Measurements from ENCODE around the gene PRKCA. TPM values are rescaled to one million over a fixed set of nuclear protein-coding genes. Genes with fewer than 3 reads are reported as not detected.
"Not testable (repeated sequence)": the region's sequence is repeated elsewhere in the genome, so short reads cannot be mapped to it uniquely, and the experiment has no call there.

PRKCA gene
- total and polyA plus RNA-seq, 9 of the 15 experiments (the other 6 are each of a cell fraction or from before 2014, with no cell fraction given) = 3.2 to 33.0 (median 17.8) TPM

- no peak for TF ChIP-seq BCLAF1 (IDR thresholded peaks at IDR 0.05; ENCODE audit: borderline replicate concordance in 1 of 2, control insufficient read depth in 1 of 2, low read depth in 2 of 2, low read length in 1 of 2)
- TF ChIP-seq PRMT5 (CRISPR knock-in tag; IDR thresholded peaks at IDR 0.05) = no peak
- no peak for TF ChIP-seq TCF3 (CRISPR knock-in tag; IDR thresholded peaks at IDR 0.05)
These were observed 38.3 kb downstream of the PRKCA start (continued) for GRCh38 chr17:66340720-66341119.

- H3K9me1 ChIP-seq (ENCODE audit: control insufficient read depth, insufficient read depth, low read length) = no peaks in the 10 kb centered on the region
- CTCF ChIA-PET (ENCODE audit: low intra/inter-chr PET ratio) = no interaction called here
- no peak for DNase-seq (ENCODE audit: extremely low read depth in 1 of 4, low spot score in 3 of 4)
- TF ChIP-seq RAD51 (IDR thresholded peaks at IDR 0.05; ENCODE audit: borderline replicate concordance, low read depth) = no peak
- no peak for TF ChIP-seq TOE1 (IDR thresholded peaks at IDR 0.05; ENCODE audit: borderline replicate concordance)
- TF ChIP-seq TOE1 (CRISPR knock-in tag; IDR thresholded peaks at IDR 0.05; ENCODE audit: borderline replicate concordance, low read depth) = no peak
- H2AFZ ChIP-seq (ENCODE audit: low read depth, low read length) = no peak overlapping the region
- H3K4me1 ChIP-seq (replicated peaks in 1 of 2; ENCODE audit: control insufficient read depth in 2 of 2, insufficient read depth in 2 of 2, low read length in 2 of 2) = peaks cover 13 to 53% of the 10 kb centered on the region in 2 experiments; a peak in 4 of 5 replicates
- POLR2A ChIA-PET = interaction anchor here (1.0 kb wide), 1 partner anchor 37 kb away, joined by 3 read pairs; no protein-coding TSS in a partner anchor
- BruUV-seq (replicated peaks) = no TSS peak
- no peak overlapping the region for H3K27ac ChIP-seq (ENCODE audit: extremely low read depth, low read depth, low read length)
- no peak for ATAC-seq
- peaks cover 68% of the 10 kb centered on the region for H3K79me2 ChIP-seq (ENCODE audit: control insufficient read depth, insufficient read depth, low read length)
- no peak overlapping the region for H3K4me2 ChIP-seq (ENCODE audit: insufficient read depth, low read length)
- no peaks in the 10 kb centered on the region for H3K27me3 ChIP-seq (ENCODE audit: control insufficient read depth in 2 of 2, insufficient read depth in 2 of 2, low read length in 2 of 2)
- no peaks in the 10 kb centered on the region for H3K9me3 ChIP-seq (replicated peaks; ENCODE audit: control insufficient read depth, insufficient read depth, low read depth, low read length)
- in situ Hi-C loops (cut with MboI) = no loop called here
- H3K4me3 ChIP-seq = no peak overlapping the region
- intact Hi-C loops (cut with micrococcal nuclease) = no loop called here
- H4K20me1 ChIP-seq (replicated peaks; ENCODE audit: control insufficient read depth, insufficient read depth, low read length) = no peaks in the 10 kb centered on the region
- FAIRE-seq = no peak
- no peaks in the 10 kb centered on the region; the same call in 2 of the 3 replicates for H3K36me3 ChIP-seq (ENCODE audit: control insufficient read depth, insufficient read depth, low read length)
- WGBS (ENCODE audit: insufficient coverage, low coverage, missing lambda C conversion rate) = 72% methylated on average over 4 of the region's 4 CpGs
- no peak overlapping the region for H3K9ac ChIP-seq (ENCODE audit: insufficient read depth in 1 of 2, low read depth in 2 of 2, low read length in 2 of 2)
These were observed 39.0 kb downstream of the PRKCA start for GRCh38 chr17:66341462-66341861.

GRCh38 chr17:66342263-66342662 lies 39.9 kb downstream of the PRKCA start:
- POLR2A ChIA-PET = interaction anchor here (1.0 kb wide), 1 partner anchor 38 kb away, joined by 3 read pairs; no protein-coding TSS in a partner anchor
- DNase-seq (ENCODE audit: extremely low read depth in 1 of 4, low spot score in 3 of 4); CTCF ChIA-PET (ENCODE audit: low intra/inter-chr PET ratio); H3K9me1 ChIP-seq (ENCODE audit: control insufficient read depth, insufficient read depth, low read length); ATAC-seq; H3K9ac ChIP-seq (ENCODE audit: insufficient read depth in 1 of 2, low read depth in 2 of 2, low read length in 2 of 2); H3K4me2 ChIP-seq (ENCODE audit: insufficient read depth, low read length); BruUV-seq (replicated peaks); in situ Hi-C loops (cut with MboI); H3K36me3 ChIP-seq (ENCODE audit: control insufficient read depth, insufficient read depth, low read length); H3K27ac ChIP-seq (ENCODE audit: extremely low read depth, low read depth, low read length); H3K27me3 ChIP-seq (ENCODE audit: control insufficient read depth in 2 of 2, insufficient read depth in 2 of 2, low read length in 2 of 2); FAIRE-seq; H3K4me3 ChIP-seq; H2AFZ ChIP-seq (ENCODE audit: low read depth, low read length); intact Hi-C loops (cut with micrococcal nuclease); H3K9me3 ChIP-seq (replicated peaks; ENCODE audit: control insufficient read depth, insufficient read depth, low read depth, low read length); H4K20me1 ChIP-seq (replicated peaks; ENCODE audit: control insufficient read depth, insufficient read depth, low read length): not testable (repeated sequence)
- Histone ChIP-seq H3K4me1 (replicated peaks in 1 of 2; ENCODE audit: control insufficient read depth in 2 of 2, insufficient read depth in 2 of 2, low read length in 2 of 2) (peaks cover 10 to 57% of the 10 kb centered on the region in 2 experiments; a peak in 4 of 5 replicates), H3K79me2 (ENCODE audit: control insufficient read depth, insufficient read depth, low read length) (peaks cover 75% of the 10 kb centered on the region)
- WGBS (ENCODE audit: insufficient coverage, low coverage, missing lambda C conversion rate) = 88% methylated on average over 4 of the region's 4 CpGs

Data from K562 (cell line).